ENCODE data around the gene HDAC4. TPM values are rescaled to one million over a fixed set of nuclear protein-coding genes. Genes with fewer than 3 reads are reported as not detected.

Gene HDAC4
- total RNA-seq, 1 donor = 28.3 TPM

GRCh38 chr2:239188536-239188935 lies 212.3 kb downstream of the HDAC4 start:
- DNase-seq (ENCODE audit: low read depth) = no peak
- TF ChIP-seq CTCF (IDR thresholded peaks at IDR 0.05; ENCODE audit: insufficient read depth, low read length) = no peak
- H3K4me3 ChIP-seq (ENCODE audit: low read depth, low read length) = no peak overlapping the region

DNA sequence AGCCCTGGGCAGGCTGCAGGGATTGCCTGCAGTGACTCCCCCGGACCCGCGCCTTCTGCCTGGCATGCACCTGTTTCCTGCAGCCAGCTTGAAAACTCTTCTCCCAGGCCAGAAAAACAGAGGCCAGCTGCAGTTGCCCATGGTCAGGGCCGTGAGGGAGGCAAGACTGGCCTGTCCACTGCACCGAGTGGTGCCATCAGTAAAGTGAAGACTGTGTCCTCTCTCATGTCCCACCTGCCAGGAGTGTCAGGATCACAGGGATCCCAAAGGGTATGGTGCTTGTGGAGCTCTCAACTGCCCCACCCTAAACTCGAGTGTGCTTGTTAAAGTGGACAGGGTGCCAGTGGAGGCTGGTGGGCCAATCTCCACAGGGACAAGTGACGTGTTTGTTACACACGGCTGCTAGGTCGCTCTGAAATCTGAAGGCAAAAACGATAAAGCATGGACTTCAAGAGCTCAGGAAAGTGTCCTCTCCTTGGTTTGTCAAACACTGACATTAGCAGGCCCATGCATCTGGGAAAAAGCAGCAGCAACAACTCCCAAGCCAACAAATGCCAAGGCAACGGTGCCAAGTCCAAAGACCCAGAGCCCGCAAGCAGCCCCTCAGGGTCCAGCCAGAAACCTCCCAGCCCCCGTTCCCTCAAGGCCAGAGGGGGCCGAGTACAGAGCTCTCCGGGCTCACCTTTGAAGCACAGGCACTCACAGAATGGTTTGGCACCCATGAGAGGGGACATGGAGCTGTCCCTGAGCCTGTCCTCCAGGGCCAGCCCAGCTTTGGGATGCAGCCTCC lies 213.2 kb downstream of the HDAC4 start:
- no peak for DNase-seq (ENCODE audit: low read depth)
- H3K4me3 ChIP-seq (ENCODE audit: low read depth, low read length) = no peak overlapping the region
- TF ChIP-seq CTCF (IDR thresholded peaks at IDR 0.05; ENCODE audit: insufficient read depth, low read length) = no peak

- no peak for DNase-seq (ENCODE audit: low read depth)
- no peak overlapping the region for H3K4me3 ChIP-seq (ENCODE audit: low read depth, low read length)
- no peak for TF ChIP-seq CTCF (IDR thresholded peaks at IDR 0.05; ENCODE audit: insufficient read depth, low read length)
Observed at GRCh38 chr2:239186516-239187357, 214.1 kb downstream of the HDAC4 start.

DNA sequence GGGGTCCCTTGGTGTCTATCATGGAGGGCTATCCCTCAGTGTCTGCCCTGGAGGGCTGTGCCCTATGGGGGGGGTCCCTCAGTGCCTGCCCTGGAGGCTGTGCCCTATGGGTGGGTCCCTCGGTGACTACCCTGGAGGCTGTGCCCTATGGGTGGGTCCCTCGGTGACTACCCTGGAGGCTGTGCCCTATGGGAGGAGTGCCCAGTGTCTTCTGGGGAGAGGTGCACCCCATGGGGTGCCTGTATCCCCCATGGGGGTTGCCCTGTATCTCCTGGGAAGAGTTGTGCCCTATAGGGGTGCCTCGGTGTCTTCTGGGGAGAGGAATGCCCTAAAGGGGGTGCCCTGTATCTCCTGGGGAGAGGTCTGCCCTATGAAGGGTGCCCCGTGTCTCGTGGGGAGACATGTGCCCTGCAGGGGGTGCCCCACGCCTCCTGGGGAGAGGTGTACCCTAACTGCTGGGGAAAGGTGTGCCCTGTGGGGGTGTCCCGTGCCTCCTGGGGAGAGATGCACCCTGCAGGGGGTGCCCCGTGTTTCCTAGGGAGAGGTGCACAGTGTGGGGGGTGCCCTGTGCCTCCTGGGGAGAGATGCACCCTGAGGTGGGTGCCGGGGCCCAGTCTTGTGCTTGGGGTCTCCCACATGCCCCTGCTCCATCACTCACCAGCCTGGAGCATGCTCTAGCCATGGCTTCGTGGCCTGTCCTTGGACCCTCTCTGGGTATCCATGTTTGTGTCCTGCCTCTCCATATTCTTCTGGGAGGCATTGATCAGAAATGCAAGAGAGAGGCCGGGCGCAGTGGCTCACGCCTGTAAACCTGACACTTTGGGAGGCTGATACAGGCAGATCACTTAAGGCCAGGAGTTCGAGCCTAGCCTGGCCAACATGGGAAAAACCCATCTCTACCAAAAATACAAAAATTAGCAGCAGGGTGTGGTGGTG lies 215.6 kb downstream of the HDAC4 start:
- no peak overlapping the region for H3K4me3 ChIP-seq (ENCODE audit: low read depth, low read length)
- no peak for TF ChIP-seq CTCF (IDR thresholded peaks at IDR 0.05; ENCODE audit: insufficient read depth, low read length)
- no peak for DNase-seq (ENCODE audit: low read depth)

GRCh38 chr2:239184179-239184578 lies 216.6 kb downstream of the HDAC4 start:
- H3K4me3 ChIP-seq (ENCODE audit: low read depth, low read length) = no peak overlapping the region
- TF ChIP-seq CTCF (IDR thresholded peaks at IDR 0.05; ENCODE audit: insufficient read depth, low read length) = no peak
- DNase-seq (ENCODE audit: low read depth) = no peak

Measured in fibroblast of the aortic adventitia (primary cell).